Astrocyte of the spinal cord (primary cell): ENCODE results near the gene PIM1.
"Not testable (repeated sequence)": the region's sequence is repeated elsewhere in the genome, so short reads cannot be mapped to it uniquely, and the experiment has no call there.

Experiments used
- DNase-seq: peaks from one replicate; pipeline ENCODE4 v3.0.0; 2011; ENCODE audit warnings: low read depth, low spot score
- H3K4me3 ChIP-seq: 2 replicates; pipeline ENCODE4 v1.5.1; 2011; ENCODE audit warnings: low read depth, mild to moderate bottlenecking, low read length, moderate library complexity
- in situ Hi-C: cut with HindIII; loops from 2 replicates; pipeline ENCODE4 v1.10.0; 2017; ENCODE audit warnings: low sequenced_read_pairs
- TF ChIP-seq, protein P1 (sequence below): IDR thresholded peaks from 2 replicates; pipeline ENCODE4 v1.5.1; 2012; ENCODE audit warnings: low read depth, mild to moderate bottlenecking, low read length, inconsistent platforms

Gene PIM1

DNA sequence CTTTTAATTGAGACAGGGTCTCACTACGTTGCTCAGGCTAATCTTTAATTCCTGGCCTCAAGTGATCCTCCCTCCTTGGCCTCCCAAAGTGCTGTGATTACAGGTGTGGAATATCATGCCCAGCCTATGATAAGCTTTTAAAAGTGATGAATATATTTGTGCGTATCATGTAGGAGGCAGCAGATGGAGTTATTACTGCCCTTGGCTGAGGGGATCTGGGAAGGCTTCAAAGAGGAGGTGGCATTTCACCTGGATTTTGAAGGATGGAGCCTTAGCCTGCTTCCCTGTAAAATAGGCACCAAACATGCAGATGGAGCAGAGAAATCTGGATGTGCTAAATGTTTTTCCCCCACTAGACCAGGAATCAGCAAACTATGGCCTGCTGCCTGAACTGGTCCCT is 10.1 kb downstream of the PIM1 start:
- in situ Hi-C loops, result no loop called here
- no peak for DNase-seq
- TF ChIP-seq, protein P1, sequence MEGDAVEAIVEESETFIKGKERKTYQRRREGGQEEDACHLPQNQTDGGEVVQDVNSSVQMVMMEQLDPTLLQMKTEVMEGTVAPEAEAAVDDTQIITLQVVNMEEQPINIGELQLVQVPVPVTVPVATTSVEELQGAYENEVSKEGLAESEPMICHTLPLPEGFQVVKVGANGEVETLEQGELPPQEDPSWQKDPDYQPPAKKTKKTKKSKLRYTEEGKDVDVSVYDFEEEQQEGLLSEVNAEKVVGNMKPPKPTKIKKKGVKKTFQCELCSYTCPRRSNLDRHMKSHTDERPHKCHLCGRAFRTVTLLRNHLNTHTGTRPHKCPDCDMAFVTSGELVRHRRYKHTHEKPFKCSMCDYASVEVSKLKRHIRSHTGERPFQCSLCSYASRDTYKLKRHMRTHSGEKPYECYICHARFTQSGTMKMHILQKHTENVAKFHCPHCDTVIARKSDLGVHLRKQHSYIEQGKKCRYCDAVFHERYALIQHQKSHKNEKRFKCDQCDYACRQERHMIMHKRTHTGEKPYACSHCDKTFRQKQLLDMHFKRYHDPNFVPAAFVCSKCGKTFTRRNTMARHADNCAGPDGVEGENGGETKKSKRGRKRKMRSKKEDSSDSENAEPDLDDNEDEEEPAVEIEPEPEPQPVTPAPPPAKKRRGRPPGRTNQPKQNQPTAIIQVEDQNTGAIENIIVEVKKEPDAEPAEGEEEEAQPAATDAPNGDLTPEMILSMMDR, result no peak
- no peak overlapping the region for H3K4me3 ChIP-seq

DNA sequence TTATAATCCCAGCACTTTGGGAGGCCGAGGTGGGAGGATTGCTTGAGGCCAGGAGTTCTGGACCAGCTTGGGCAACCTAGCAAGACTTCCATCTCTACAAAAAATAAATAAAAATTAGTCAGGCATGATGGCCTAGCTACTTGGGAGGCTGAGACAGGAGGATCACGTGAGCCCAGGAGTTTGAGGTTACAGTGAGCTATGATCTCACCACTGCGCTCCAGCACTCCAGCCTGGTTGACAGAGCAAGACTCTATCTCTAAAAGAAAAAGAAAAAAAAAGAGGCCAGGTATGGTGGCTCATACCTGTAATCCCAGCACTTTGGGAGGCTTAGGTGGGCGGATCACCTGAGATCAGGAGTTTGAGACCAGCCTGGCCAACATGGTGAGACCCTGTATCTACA is 10.7 kb downstream of the PIM1 start:
- in situ Hi-C loops, DNase-seq, H3K4me3 ChIP-seq: not testable (repeated sequence)

DNA sequence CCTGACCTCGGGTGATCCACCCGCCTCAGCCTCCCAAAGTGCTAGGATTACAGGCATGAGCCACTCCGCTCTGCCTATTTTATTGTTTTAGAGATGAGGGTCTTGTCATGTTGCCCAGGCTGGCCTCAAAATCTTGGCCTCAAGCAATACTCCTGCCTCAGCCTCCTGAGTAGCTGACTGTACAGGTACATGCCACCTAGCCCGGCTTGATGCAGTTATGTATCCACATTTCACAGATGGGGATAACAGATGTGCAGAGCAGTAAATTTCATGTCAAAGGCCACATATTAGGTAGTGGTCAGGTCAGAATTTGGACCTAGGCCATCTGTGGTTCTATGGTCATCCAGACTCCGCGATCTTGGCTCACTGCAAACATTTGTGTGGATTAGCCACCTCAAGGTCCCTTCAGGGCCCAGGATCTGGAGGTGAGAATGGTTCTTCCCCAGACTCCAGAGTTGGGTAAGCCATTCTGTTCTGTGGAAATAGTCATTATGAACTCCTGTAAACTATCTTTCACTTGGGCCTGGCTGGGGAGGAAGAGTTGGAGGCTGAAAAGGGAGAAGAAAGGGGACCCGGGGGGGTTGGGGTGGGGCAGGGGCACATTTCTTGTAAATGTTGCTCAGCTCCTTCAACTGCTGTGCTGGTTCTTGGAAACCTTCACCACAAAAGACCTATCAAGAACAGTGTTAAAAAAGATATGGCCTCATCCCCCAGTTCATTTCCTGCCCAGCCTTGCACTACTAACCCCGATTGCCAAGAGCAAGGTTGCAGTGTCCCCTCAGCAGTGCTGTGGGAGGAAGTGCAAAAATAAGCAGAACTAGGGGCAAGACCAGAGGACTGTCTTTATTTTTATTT is 13.0 kb downstream of the PIM1 start:
- DNase-seq, result no peak
- in situ Hi-C loops, result no loop called here
- no peak overlapping the region for H3K4me3 ChIP-seq
- TF ChIP-seq, protein P1, result no peak

GRCh38 chr6:37185949-37186720 is 16.2 kb downstream of the PIM1 start:
- DNase-seq, in situ Hi-C loops, H3K4me3 ChIP-seq: not testable (repeated sequence)

- no peak for DNase-seq
- TF ChIP-seq, protein P1, result no peak
- H3K4me3 ChIP-seq, result no peak overlapping the region
- in situ Hi-C loops, result no loop called here
Observed at GRCh38 chr6:37187321-37188022, 17.5 kb downstream of the PIM1 start.

DNA sequence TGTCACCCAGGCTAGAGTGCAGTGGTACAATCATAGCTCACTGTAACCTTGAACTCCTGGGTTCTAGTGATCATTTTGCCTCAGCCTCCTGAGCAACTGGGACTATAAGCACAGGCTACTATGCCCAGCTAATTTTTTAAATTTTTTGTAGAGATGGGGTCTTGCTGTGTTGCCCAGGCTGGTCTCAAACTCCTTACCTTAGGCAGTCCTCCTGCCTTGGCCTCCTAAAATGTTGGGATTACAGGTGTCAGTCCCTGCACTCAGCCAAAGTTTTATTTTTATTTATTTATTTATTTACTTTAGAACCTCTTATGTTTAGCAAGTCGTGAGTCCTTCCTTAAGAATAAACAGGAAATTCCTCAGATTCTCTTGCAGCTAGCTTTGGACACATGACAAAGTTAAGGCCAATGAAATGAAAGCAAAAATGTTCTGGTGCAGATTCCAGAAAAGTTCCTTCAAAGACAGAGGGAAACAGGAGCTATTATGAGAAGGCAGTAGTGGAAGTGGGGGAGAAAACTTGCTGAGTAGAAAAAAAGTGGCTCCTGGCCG is 19.1 kb downstream of the PIM1 start:
- TF ChIP-seq, protein P1, result no peak
- no peak for DNase-seq
- in situ Hi-C loops, result no loop called here
- H3K4me3 ChIP-seq, result no peak overlapping the region

DNA sequence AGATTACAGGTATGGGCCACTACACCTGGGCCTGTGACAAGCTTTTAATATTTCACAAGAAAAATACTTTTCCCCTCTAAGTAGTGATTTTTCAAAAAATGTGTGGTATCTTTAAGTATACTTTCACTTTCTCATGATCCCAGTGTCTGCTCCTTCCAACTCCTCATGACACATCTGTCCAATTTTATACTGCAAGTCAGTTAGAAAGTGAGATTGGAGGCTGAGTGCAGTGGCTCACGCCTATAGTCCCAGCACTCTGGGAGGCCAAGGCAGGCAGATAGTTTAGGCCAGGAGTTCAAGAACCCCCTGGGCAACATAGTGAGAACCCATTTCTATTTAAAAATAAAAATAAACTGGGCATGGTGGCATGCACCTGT is 20.2 kb downstream of the PIM1 start:
- H3K4me3 ChIP-seq, result no peak overlapping the region
- DNase-seq, result no peak
- in situ Hi-C loops, result no loop called here

More for the DNA sequence above, 20.2 kb downstream of the PIM1 start:
- TF ChIP-seq, protein P1, result no peak
